Prostate gland (tissue), 2 donors: ENCODE results near the gene GGN.

Experiments
- CTCF ChIP-seq, 4 experiments: fragments of 200-600 bp in 2 of 4; fragments of 450-650 bp in 2 of 4; sonication (generic) in 2 of 4; IDR thresholded peaks; 1 replicate in 3 of 4; 2 replicates in 1 of 4; pipeline ENCODE4 v1.5.1; 2016 to 2019; ENCODE audit warnings: antibody characterized with exemption in 4 of 4, mild to moderate bottlenecking in 2 of 4, moderate library complexity in 2 of 4
- POLR2A ChIP-seq: fragments of 450-650 bp; IDR thresholded peaks from one replicate; pipeline ENCODE4 v1.6.1; 2016; ENCODE audit warnings: antibody characterized with exemption, mild to moderate bottlenecking

- no peak for TF ChIP-seq CTCF (IDR thresholded peaks at IDR 0.05)
- TF ChIP-seq POLR2A: no peak
These were observed 23.3 kb upstream of the GGN start for GRCh38 chr19:38411041-38411712.
